K562 (cell line): ENCODE measurements around the gene LRCOL1. TPM values are rescaled to one million over a fixed set of nuclear protein-coding genes. Genes with fewer than 3 reads are reported as not detected.
A peak's percentile ranks its signal among the peaks of the same experiment; 100 is the strongest.

Source experiments
- ARHGAP35 ChIP-seq: fragments of 450-650 bp; IDR thresholded peaks from 2 replicates; pipeline ENCODE4 v1.6.1; 2018; ENCODE audit not compliant: partially characterized antibody
- ATF1 ChIP-seq, 2 experiments: fragments of 450-650 bp in 1 of 2; IDR thresholded peaks; 2 replicates each; pipeline ENCODE4 v1.6.1; 2016; ENCODE audit warnings: missing compliant biosample characterization in 1 of 2, missing genetic modification characterization in 1 of 2
- CC2D1A ChIP-seq: fragments of 450-650 bp; IDR thresholded peaks from 2 replicates; pipeline ENCODE4 v1.6.1; 2017; ENCODE audit warnings: mild to moderate bottlenecking
- FOS ChIP-seq: IDR thresholded peaks from 3 replicates; pipeline ENCODE4 v1.6.1; 2011; ENCODE audit not compliant: insufficient read length; ENCODE audit errors: extremely low read depth
- PHF21A ChIP-seq: fragments of 450-650 bp; IDR thresholded peaks from 2 replicates; pipeline ENCODE4 v1.6.1; 2017; ENCODE audit warnings: low read depth, borderline replicate concordance
- RCOR1 ChIP-seq, 2 experiments: IDR thresholded peaks; 2 replicates each; pipeline ENCODE4 v1.6.1; 2012; ENCODE audit warnings: low read depth in 2 of 2, low read length in 2 of 2, borderline replicate concordance in 1 of 2, improper control_type of control experiment in 1 of 2
- SP1 ChIP-seq: sonication (generic); formaldehyde crosslinking; IDR thresholded peaks from 2 replicates; pipeline ENCODE4 v1.8.1; 2022; ENCODE audit warnings: mild to moderate bottlenecking, missing genetic modification reagents
- TAF15 ChIP-seq: fragments of 200-400 bp; formaldehyde crosslinking; IDR thresholded peaks from 2 replicates; pipeline ENCODE4 v1.6.1; 2017; ENCODE audit warnings: mild to moderate bottlenecking, low read depth, low read length, moderate library complexity
- THRAP3 ChIP-seq: fragments of 450-650 bp; IDR thresholded peaks from 2 replicates; pipeline ENCODE4 v1.6.1; 2016; ENCODE audit warnings: mild to moderate bottlenecking, inconsistent platforms, borderline replicate concordance
- U2AF2 ChIP-seq: fragments of 200-400 bp; formaldehyde crosslinking; optimal IDR thresholded peaks from 2 replicates; pipeline ENCODE3; 2017; ENCODE audit warnings: low read depth, mild to moderate bottlenecking, low read length
- ZKSCAN8 ChIP-seq: fragments of 200-800 bp; sonication (Bioruptor generic); IDR thresholded peaks from 2 replicates; pipeline ENCODE4 v1.6.1; 2016; ENCODE audit warnings: missing genetic modification characterization, missing compliant biosample characterization
- ZNF134 ChIP-seq: fragments of 250-450 bp; sonication (Bioruptor Pico); conservative IDR thresholded peaks from 2 replicates; pipeline ENCODE4 v1.4.0; 2020
- ZNF274 ChIP-seq: IDR thresholded peaks from 2 replicates; pipeline ENCODE4 v1.6.1; 2011; ENCODE audit warnings: low read depth, mild to moderate bottlenecking, low read length, moderate library complexity, borderline replicate concordance
- polyA plus RNA-seq, 8 experiments: library from polyadenylated mRNA; depleted of rRNA in 4 of 8; stranded (reverse) in 5 of 8; unstranded in 3 of 8; fragments of >200 nt; fragmentation: Nextera tagmentation in 2 of 8; fragmentation: Illumina TruSeq in 1 of 8; extraction: Ambion mirVana in 2 of 8; extraction: Trizol in 1 of 8; gene quantifications; 2 replicates each; pipeline versions ENCODE4 v1.2.1 to v1.2.3, GENCODE V29; 2011 to 2014; ENCODE audit warnings: inconsistent platforms in 1 of 8, missing spikeins in 1 of 8
- total RNA-seq, 7 experiments: library from RNA; depleted of rRNA in 6 of 7; stranded (reverse); fragments of >200 nt in 6 of 7; fragmentation: Illumina TruSeq in 2 of 7; extraction: Trizol in 2 of 7; gene quantifications; 2 replicates each; pipeline versions ENCODE4 v1.2.1 to v1.2.3, GENCODE V29; 2011 to 2021; ENCODE audit warnings: low replicate concordance in 1 of 7
- TF ChIP-seq, protein P1 (sequence below): fragments of 450-650 bp; IDR thresholded peaks from 2 replicates; pipeline ENCODE4 v1.6.1; 2016
- TF ChIP-seq, protein P2 (sequence below): fragments of 200-800 bp; sonication (Bioruptor generic); IDR thresholded peaks from 2 replicates; pipeline ENCODE4 v1.6.1; 2017; ENCODE audit warnings: missing genetic modification characterization, missing compliant biosample characterization
- TF ChIP-seq, protein P3 (sequence below): sonication (generic); formaldehyde crosslinking; IDR thresholded peaks from 2 replicates; pipeline ENCODE4 v1.9.0; 2022; ENCODE audit warnings: mild to moderate bottlenecking, missing genetic modification reagents

Gene LRCOL1
- total and polyA plus RNA-seq, 9 of the 15 experiments (the other 6 are each of a cell fraction or from before 2014, with no cell fraction given), result not detected

DNA sequence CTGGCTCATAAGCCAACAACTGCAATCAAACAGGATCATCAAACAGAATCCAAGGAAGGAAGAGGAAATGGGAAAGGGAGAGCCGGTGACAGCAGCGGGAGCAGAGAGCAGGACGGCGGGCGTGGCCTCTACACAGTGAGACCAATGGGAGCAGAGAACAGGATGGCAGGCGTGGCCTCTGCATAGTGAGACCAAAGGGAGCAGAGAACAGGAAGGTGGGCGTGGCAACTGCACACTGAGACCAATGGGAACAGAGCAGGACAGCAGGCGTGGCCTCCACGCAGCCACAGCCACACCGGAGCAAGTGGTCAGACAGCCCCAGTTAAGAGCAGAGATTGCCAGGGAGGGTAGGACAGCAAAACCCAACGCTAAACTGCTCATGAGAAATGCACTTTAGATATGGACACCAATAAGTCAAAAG lies 16.4 kb downstream of the LRCOL1 start (continued):
- TF ChIP-seq THRAP3, result no peak
- peak; percentile 20 for TF ChIP-seq FOS
- TF ChIP-seq ZKSCAN8 (CRISPR knock-in tag), result no peak
- no peak for TF ChIP-seq U2AF2
- TF ChIP-seq RCOR1 (IDR thresholded peaks at IDR 0.05; ENCODE audit: borderline replicate concordance in 1 of 2, low read depth in 2 of 2, low read length in 2 of 2), result peak in 1 of 2 experiments; percentile 39; a peak in 1 of 4 replicates
- TF ChIP-seq ATF1 (CRISPR knock-in tag; IDR thresholded peaks at IDR 0.05), result no peak
- peak; percentile 17 for TF ChIP-seq ATF1 (tag; IDR thresholded peaks at IDR 0.05)
- TF ChIP-seq ZNF274, result no peak
- TF ChIP-seq TAF15, result no peak
- TF ChIP-seq, protein P1, sequence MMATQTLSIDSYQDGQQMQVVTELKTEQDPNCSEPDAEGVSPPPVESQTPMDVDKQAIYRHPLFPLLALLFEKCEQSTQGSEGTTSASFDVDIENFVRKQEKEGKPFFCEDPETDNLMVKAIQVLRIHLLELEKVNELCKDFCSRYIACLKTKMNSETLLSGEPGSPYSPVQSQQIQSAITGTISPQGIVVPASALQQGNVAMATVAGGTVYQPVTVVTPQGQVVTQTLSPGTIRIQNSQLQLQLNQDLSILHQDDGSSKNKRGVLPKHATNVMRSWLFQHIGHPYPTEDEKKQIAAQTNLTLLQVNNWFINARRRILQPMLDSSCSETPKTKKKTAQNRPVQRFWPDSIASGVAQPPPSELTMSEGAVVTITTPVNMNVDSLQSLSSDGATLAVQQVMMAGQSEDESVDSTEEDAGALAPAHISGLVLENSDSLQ, result peak; percentile 45
- no peak for TF ChIP-seq ZNF134
- TF ChIP-seq, protein P2, sequence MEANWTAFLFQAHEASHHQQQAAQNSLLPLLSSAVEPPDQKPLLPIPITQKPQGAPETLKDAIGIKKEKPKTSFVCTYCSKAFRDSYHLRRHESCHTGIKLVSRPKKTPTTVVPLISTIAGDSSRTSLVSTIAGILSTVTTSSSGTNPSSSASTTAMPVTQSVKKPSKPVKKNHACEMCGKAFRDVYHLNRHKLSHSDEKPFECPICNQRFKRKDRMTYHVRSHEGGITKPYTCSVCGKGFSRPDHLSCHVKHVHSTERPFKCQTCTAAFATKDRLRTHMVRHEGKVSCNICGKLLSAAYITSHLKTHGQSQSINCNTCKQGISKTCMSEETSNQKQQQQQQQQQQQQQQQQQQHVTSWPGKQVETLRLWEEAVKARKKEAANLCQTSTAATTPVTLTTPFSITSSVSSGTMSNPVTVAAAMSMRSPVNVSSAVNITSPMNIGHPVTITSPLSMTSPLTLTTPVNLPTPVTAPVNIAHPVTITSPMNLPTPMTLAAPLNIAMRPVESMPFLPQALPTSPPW (CRISPR knock-in tag), result no peak
- peak; percentile 60; the same call in 1 of the 2 replicates for TF ChIP-seq PHF21A
- TF ChIP-seq, protein P3, sequence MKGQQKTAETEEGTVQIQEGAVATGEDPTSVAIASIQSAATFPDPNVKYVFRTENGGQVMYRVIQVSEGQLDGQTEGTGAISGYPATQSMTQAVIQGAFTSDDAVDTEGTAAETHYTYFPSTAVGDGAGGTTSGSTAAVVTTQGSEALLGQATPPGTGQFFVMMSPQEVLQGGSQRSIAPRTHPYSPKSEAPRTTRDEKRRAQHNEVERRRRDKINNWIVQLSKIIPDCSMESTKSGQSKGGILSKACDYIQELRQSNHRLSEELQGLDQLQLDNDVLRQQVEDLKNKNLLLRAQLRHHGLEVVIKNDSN (CRISPR knock-in tag), result peak; percentile 27; the same call in 1 of the 2 replicates
- TF ChIP-seq SP1 (CRISPR knock-in tag), result peak; percentile 87
- TF ChIP-seq CC2D1A, result no peak
- TF ChIP-seq ARHGAP35, result no peak
